GM18909 (cell line): ENCODE data around the gene TRPV3.
"Not testable (repeated sequence)": the region's sequence is repeated elsewhere in the genome, so short reads cannot be mapped to it uniquely, and the experiment has no call there.

Source experiments
- ATAC-seq: cut with Tn5 transposase; IDR thresholded peaks from one replicate; pipeline ENCODE4 v1.9.1; 2021; ENCODE audit warnings: mild to moderate bottlenecking; ENCODE audit not compliant: unreplicated experiment, poor library complexity

The TRPV3 gene

GRCh38 chr17:3574231-3574630 lies 16.6 kb upstream of the TRPV3 start:
- no peak for ATAC-seq

DNA sequence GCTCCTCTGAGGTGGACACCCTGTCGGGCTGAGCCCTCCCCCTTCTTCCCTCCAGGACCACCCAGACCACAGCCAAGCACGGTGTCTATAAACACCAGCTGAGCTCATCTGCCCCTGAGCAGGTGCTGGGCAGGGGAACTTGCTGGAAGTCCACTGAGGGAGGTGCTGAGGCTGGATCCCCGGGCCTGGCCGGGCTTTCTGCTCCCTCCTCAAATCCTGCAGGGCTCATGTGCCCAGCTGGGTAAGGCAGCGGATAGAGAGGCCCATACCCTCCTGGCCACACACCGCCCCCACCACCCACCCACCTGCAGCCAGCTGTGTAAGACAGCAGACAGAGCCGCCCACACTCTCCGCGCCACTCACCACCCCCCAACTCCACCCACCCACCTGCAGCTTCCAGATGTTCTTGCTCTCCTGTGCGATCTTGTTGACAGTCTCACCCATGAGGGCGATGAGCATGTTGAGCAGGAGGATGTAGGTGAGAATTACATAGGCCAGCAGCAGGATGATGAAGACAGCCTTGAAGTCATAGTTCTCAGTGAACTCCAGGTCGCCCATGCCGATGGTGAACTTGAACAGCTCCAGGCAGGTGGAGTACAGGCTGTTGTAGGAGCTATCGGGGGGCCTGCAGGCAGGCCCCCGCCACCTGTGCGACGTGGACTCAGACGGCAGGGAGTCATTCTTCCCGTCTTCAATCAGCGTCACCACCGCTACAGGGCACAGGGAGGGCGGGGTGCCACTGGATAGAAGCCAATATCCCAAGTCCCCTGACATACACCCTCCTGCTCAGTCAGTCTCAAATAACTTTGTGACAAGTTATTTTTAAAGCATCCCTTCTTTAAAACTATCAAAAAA lies 15.9 kb upstream of the TRPV3 start:
- no peak for ATAC-seq

DNA sequence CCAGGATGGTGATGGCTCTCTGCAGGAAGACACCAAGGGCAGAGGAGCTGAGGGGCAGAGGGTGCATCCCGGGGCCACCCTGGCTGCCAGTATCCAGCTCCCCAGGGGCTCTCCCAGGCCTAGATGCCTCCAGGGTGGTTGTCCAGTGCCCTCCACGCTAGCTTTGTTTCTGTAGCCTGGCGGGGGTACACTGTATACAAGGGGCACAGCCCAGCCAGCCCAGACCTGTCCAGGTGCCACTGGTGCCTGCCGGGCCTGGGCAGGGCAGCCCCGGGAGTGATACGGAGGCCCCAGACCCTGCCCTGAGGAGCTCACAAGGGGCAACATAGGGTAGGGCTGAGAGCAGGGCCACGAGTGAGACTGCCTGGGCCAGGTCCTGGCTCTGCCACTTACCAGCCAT lies 14.6 kb upstream of the TRPV3 start:
- no peak for ATAC-seq

- no peak for ATAC-seq
Observed at GRCh38 chr17:3571043-3571900, 13.7 kb upstream of the TRPV3 start.

- ATAC-seq, result no peak
Observed at GRCh38 chr17:3569534-3570137, 12.0 kb upstream of the TRPV3 start.

- no peak for ATAC-seq
Observed at GRCh38 chr17:3566551-3566950, 8.9 kb upstream of the TRPV3 start.

GRCh38 chr17:3565143-3565542 lies 7.5 kb upstream of the TRPV3 start:
- ATAC-seq, result no peak

GRCh38 chr17:3564241-3564640 lies 6.6 kb upstream of the TRPV3 start:
- ATAC-seq, result not testable (repeated sequence)

DNA sequence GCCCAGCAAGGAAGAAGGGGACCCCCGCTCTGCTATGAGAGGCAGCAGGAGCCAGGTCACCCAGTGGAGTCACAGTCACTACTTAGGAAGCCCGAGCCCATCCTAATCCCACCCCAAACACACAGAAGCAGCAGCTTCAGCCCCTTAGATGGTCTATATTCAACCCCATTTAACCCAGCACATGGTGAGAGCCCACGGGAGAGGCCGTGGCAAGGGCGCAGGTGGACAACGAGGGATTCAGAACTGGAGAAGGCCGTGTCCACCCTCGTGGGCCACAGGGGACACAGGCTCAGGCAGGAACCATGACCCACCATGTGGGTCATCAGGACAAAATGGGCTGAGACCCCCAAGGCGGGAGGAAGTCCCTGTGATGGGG lies 1.6 kb upstream of the TRPV3 start:
- no peak for ATAC-seq

DNA sequence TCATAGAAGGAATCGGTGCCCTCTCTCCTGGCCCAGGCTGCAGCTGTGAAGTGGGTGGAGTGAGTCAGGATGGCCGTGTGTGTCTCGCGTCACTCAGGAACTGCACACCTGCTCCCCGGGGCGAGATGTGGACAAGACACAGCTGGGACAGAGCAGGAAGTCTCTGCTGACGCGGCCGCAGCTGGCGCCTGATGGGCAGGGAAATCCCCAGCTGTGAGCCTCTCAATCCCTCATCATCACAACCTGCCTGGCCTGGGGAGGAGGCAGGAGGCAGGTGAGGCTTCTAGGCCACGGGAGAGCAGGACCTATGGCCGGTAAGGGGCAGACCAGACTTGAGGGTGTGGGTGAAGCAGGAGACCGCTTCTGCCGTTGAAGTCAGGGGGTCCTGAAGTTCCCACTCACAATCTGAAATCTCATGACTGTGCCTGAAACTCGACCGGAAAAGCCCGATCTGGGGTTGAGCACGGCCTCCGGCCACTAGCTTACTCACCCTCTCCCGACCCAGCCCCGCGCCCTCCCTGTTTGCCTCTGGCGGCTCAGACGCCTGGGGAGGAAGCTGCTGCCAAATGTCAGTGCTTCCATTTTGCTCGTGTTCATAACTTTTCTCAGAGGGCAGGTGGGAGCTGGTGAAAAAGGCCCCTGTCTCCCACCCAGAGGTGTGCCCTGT lies 1.1 kb upstream of the TRPV3 start:
- peak; percentile 81 for ATAC-seq

- ATAC-seq, result no peak
Observed at GRCh38 chr17:3556916-3557767, 470 bp downstream of the TRPV3 start.

DNA sequence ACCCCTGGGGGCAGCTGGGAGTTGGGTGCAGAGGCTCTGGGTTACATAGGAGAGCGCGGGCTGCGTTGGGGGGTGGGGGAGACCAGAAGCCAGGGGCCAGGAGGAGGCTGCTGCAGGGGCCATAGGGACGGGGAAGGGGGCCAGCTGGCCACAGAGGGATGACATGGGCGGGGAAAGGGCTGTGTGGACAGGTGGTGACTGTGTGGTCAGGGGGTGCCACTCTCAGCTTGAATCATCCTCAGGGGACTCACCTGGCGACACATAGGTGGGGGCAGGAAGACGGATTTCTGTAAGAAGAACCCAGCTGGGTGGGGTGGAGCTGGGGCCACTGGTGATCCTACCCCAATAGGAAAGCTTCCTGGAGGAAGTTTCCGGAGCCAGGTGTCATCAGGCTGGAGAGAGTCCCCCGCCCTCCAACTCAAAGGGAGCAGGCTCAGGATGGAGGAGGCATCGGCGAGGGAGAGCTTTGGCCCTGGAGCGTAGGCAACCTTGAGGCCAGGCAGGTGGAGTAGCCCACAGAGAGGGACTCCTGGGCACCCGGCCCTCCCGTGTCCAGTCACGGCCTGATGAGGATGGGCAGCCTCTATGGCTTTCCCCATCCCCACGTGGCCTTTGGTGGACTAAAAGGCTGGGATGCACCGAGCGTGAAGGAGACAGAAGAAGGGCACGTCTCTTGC lies 1.2 kb downstream of the TRPV3 start:
- no peak for ATAC-seq

DNA sequence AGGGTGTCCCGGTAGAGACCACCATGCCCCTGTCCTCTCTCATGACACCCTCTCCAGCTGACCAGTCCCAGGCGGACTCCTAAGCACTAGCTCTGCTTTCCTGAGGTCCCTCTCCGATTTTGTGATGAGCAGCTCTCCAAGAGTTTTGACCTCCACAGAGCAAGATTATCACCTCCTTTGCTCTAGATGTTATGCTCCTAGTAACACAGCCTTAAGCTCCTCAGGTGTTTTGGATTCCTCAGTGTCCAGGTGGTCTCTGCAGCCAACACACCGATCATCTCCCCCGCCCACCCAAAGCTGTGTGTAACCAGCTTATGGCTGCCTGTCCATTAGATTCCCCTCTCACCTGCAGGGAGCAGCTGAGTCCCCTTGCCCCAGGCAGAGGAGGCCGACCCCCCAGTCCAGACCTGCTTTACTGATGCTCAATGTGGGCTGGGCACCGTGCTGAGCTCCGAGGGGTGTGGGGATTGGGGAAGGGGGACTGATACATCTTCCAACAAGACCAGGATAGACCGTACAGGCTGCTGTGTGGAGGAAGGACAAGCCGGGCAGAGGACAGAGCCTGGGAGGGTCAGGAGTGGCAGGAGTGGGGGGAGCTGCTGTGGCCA lies 2.3 kb downstream of the TRPV3 start:
- no peak for ATAC-seq

DNA sequence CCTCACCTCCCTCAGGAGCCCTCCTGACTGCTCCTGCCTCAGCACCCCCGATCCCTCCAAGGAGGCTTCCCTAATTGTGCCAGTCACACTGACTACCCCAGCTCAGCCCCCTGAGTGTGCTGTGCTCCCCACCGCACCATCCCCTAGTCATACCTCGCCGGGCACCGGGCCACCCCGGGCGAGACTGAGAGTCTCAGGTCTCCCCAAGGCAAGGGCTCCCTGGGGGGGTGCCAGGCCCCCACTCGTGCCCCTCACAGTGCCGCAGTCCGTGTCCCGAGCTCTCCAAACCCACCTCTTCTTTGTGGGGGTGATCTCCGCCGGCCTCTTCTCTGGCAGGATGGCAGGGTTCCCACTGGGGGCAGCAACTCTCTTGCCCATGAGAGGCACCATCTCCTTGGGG lies 3.2 kb downstream of the TRPV3 start:
- ATAC-seq, result no peak

- ATAC-seq, result no peak
Observed at GRCh38 chr17:3553419-3554401, 3.9 kb downstream of the TRPV3 start.

- no peak for ATAC-seq
Observed at GRCh38 chr17:3552916-3553315, 4.7 kb downstream of the TRPV3 start.

DNA sequence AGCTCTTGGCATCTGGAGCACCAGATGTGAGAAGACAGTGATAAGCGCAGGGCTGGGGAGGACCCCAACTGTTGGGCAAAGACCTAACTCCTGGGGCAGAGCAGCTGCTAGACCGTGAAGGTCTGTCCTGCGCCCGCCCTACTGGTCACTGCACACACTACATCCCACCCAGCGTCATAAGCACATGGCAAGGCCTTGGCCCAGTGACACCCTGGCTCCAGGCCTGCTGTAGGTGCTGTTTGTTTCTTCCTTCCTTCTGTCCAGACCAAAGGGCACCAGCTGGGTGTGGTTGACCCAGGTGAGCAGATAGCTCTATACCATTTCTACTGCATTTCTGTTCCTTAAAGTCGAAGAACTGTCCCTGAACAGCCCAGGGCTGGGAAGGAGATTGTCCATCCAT lies 6.4 kb downstream of the TRPV3 start:
- no peak for ATAC-seq
